Suprapubic skin (tissue), 4 donors: ENCODE measurements around the gene AGMO.

Source experiments
- CTCF ChIP-seq, 2 donors: fragments of 200-600 bp in 1 of 2; fragments of 450-650 bp in 1 of 2; sonication (generic) in 1 of 2; IDR thresholded peaks; one replicate each; pipeline ENCODE4 v1.5.1; 2016 to 2019; ENCODE audit warnings: antibody characterized with exemption in 2 of 2, mild to moderate bottlenecking in 1 of 2, moderate library complexity in 1 of 2
- EP300 ChIP-seq: sonication (generic); formaldehyde crosslinking; IDR thresholded peaks from one replicate; pipeline ENCODE4 v1.6.1; 2017; ENCODE audit warnings: antibody characterized with exemption
- POLR2A ChIP-seq, 2 donors: fragments of 450-650 bp; IDR thresholded peaks; one replicate each; pipeline ENCODE4 v1.6.1; 2017; ENCODE audit warnings: antibody characterized with exemption in 2 of 2, mild to moderate bottlenecking in 2 of 2, moderate library complexity in 2 of 2
- POLR2AphosphoS5 ChIP-seq, 3 donors: sonication (generic); formaldehyde crosslinking; IDR thresholded peaks; one replicate each; pipeline ENCODE4 v1.6.1; 2017; ENCODE audit warnings: antibody characterized with exemption in 3 of 3

- TF ChIP-seq POLR2A (IDR thresholded peaks at IDR 0.05) (no peak), CTCF (IDR thresholded peaks at IDR 0.05) (no peak), POLR2AphosphoS5 (IDR thresholded peaks at IDR 0.05) (no peak), EP300 (no peak)
Measured at GRCh38 chr7:15424468-15424867, 137.3 kb downstream of the AGMO start.
